CD4-positive, alpha-beta memory T cell (primary cell): Measurements from ENCODE around the gene SLPI. TPM values are rescaled to one million over a fixed set of nuclear protein-coding genes. Genes with fewer than 3 reads are reported as not detected.

Experiments used
- CTCF ChIA-PET: fragments of 350-600 bp; sonication (Branson Sonifier 250); formaldehyde crosslinking; loops from one replicate; lab custom pipeline; 2021; ENCODE audit warnings: inconsistent platforms; ENCODE audit not compliant: partially characterized antibody; lab: Charles Lee
- POLR2A ChIA-PET: fragments of 350-600 bp; sonication (Branson Sonifier 250); formaldehyde crosslinking; loops from one replicate; lab custom pipeline; 2021; ENCODE audit not compliant: partially characterized antibody; lab: Charles Lee
- DNase-seq, 5 donors: peaks; one replicate each; pipeline versions ENCODE4 v3.0.0 to v3.0.0-alpha.2; 2020 to 2022; ENCODE audit warnings: mixed read lengths in 1 of 5
- H3K27ac ChIP-seq: one replicate; pipeline ENCODE4 v1.7.0; 2013; ENCODE audit warnings: low read depth, low read length
- H3K27me3 ChIP-seq: 2 replicates; pipeline ENCODE4 v1.7.0; 2013; ENCODE audit warnings: mild to moderate bottlenecking, low read length, moderate library complexity; ENCODE audit not compliant: insufficient read depth
- H3K36me3 ChIP-seq: 2 replicates; pipeline ENCODE4 v1.7.0; 2013; ENCODE audit warnings: mild to moderate bottlenecking, low read length, moderate library complexity; ENCODE audit not compliant: insufficient read depth
- H3K4me1 ChIP-seq: 2 replicates; pipeline ENCODE4 v1.7.0; 2013; ENCODE audit warnings: mild to moderate bottlenecking, low read length, moderate library complexity; ENCODE audit not compliant: insufficient read depth
- H3K4me3 ChIP-seq, 2 donors: one replicate each; pipeline ENCODE4 v1.7.0; 2013; ENCODE audit warnings: low read length in 2 of 2, mild to moderate bottlenecking in 1 of 2
- H3K9me3 ChIP-seq, 2 donors: one replicate each; pipeline ENCODE4 v1.7.0; 2013; ENCODE audit warnings: low read length in 2 of 2, control low read depth in 1 of 2; ENCODE audit not compliant: control insufficient read depth in 1 of 2
- H3K27ac Mint-ChIP-seq, 7 donors: one replicate each; pipeline ENCODE4 v1.8.0; 2020 to 2021; ENCODE audit warnings: mixed read lengths in 7 of 7, mild to moderate bottlenecking in 6 of 7, inconsistent platforms in 3 of 7, moderate library complexity in 3 of 7
- H3K27me3 Mint-ChIP-seq, 2 donors: one replicate each; pipeline ENCODE4 v1.8.0; 2020 to 2021; ENCODE audit warnings: mixed read lengths in 2 of 2
- H3K36me3 Mint-ChIP-seq, 2 donors: one replicate each; pipeline ENCODE4 v1.8.0; 2020 to 2021; ENCODE audit warnings: mixed read lengths in 2 of 2, inconsistent platforms in 1 of 2, mild to moderate bottlenecking in 1 of 2
- H3K4me1 Mint-ChIP-seq, 4 donors: one replicate each; pipeline ENCODE4 v1.8.0; 2020 to 2021; ENCODE audit warnings: mixed read lengths in 4 of 4, mild to moderate bottlenecking in 1 of 4
- H3K4me3 Mint-ChIP-seq, 8 donors: one replicate each; pipeline ENCODE4 v1.8.0; 2020 to 2021; ENCODE audit warnings: mixed read lengths in 8 of 8, mild to moderate bottlenecking in 7 of 8, moderate library complexity in 6 of 8, inconsistent platforms in 3 of 8
- H3K9me3 Mint-ChIP-seq, 8 donors: one replicate each; pipeline ENCODE4 v1.8.0; 2020 to 2021; ENCODE audit warnings: mixed read lengths in 8 of 8, mild to moderate bottlenecking in 5 of 8, inconsistent platforms in 3 of 8, moderate library complexity in 1 of 8
- intact Hi-C: fragments of 100-400 bp; cut with micrococcal nuclease; formaldehyde crosslinking; loops from one replicate; pipeline ENCODE4 v1.15.1; 2023
- polyA plus RNA-seq, 2 donors: library from polyadenylated mRNA; unstranded; fragments of 300-500 nt; fragmentation: Illumina TruSeq; gene quantifications; one replicate each; pipeline ENCODE4 v1.2.3, GENCODE V29; 2021
- total RNA-seq, 2 experiments: library from RNA; stranded (reverse); gene quantifications; one replicate each; pipeline ENCODE4 v1.2.3, GENCODE V29; 2021

SLPI gene
- total and polyA plus RNA-seq, 4 experiments from 2014 or later: not detected

DNA sequence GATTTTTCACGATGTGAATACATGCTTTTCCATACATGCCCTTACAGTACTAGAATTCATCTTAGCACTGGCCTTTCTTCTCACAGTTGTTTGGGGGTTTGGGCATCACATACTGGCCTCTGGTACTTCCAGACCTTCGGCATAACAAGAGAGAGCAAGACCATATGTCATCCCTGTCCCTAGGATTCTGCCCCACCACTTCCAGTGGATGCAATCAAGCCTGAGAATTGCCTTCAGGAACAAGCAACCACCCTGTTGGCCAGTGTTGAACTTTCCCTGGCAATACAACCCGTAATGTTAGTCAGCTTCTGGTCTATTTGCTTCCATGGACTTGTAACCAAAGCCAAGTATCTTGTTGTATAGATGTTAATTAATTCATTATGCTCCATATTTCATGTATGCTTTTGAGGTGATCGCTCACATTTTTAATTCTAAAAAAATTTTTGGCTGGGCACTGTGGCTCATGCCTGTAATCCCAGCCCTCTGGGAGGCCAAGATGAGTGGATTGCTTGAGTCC lies 15.4 kb upstream of the SLPI start:
- H3K9me3 ChIP-seq: no peaks in the 10 kb centered on the region
- no peaks in the 10 kb centered on the region for H3K36me3 ChIP-seq
- peaks cover 0 to 2% (median 0%) of the 10 kb centered on the region in 8 donors for H3K9me3 Mint-ChIP-seq
- H3K27ac ChIP-seq: no peak overlapping the region
- no peak overlapping the region for H3K27ac Mint-ChIP-seq
- POLR2A ChIA-PET: no interaction called here
- H3K4me1 Mint-ChIP-seq: no peaks in the 10 kb centered on the region
- no peaks in the 10 kb centered on the region for H3K36me3 Mint-ChIP-seq
- no peaks in the 10 kb centered on the region for H3K27me3 ChIP-seq
- no peak overlapping the region for H3K4me3 Mint-ChIP-seq
- H3K27me3 Mint-ChIP-seq: peaks cover 12 to 26% of the 10 kb centered on the region in 2 donors
- intact Hi-C loops: no loop called here
- no peak overlapping the region for H3K4me3 ChIP-seq
- H3K4me1 ChIP-seq: no peaks in the 10 kb centered on the region
- no peak for DNase-seq
- CTCF ChIA-PET: no interaction called here

DNA sequence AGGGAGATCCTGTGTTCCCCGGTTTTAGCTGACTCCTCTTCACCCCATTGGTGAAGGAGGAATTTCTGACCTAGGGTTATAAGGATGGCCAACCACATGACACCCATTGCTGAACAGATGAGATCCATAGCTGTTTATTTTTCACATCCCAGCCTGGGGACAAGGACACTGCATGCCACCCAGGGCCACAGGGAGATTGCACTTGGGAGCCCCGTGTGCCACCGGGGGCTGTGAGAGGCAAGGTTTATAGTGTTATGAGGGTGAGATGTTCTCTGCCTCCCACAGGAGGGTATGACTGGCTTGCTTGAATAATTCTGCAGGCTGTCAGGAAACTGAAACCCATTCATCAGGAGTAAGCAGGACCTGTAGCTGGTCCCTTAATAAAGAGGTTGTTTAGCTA lies 14.7 kb upstream of the SLPI start:
- Mint-ChIP-seq H3K4me1 (no peaks in the 10 kb centered on the region), H3K27ac (no peak overlapping the region), H3K4me3 (no peak overlapping the region), H3K27me3 (peaks cover 12 to 26% of the 10 kb centered on the region in 2 donors), H3K36me3 (no peaks in the 10 kb centered on the region), H3K9me3 (peaks cover 0 to 2% (median 0%) of the 10 kb centered on the region in 8 donors)
- Histone ChIP-seq H3K27ac (no peak overlapping the region), H3K27me3 (no peaks in the 10 kb centered on the region), H3K4me3 (no peak overlapping the region), H3K9me3 (no peaks in the 10 kb centered on the region), H3K36me3 (no peaks in the 10 kb centered on the region), H3K4me1 (no peaks in the 10 kb centered on the region)
- ChIA-PET CTCF (interaction anchor here (0.8 to 0.9 kb wide), 2 partner anchors 22 to 25 kb away, joined by 4 to 5 read pairs; no protein-coding TSS in a partner anchor), POLR2A (no interaction called here)
- DNase-seq: no peak
- intact Hi-C loops: no loop called here

DNA sequence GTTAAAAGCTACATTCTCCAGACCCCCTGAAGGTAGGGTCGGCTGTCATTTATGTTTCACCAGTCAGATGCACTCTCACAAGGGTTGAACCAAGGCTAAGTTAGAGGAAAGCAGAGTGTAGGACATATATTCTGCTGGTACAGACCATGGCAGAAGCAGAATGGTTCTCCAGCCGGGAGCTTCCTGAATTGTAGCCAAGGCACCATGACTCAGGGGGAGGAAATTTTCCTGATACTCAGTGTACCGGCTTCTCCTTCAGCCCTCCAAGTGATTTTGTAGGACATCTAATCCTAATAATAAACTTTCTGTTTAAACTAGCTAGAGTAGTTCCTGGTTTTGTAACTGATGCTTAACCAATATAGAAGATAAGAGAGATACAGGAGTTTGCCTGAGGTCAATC lies 14.2 kb upstream of the SLPI start:
- no peaks in the 10 kb centered on the region for H3K9me3 ChIP-seq
- no peak for DNase-seq
- ChIA-PET POLR2A (no interaction called here), CTCF (interaction anchor here (0.8 to 0.9 kb wide), 2 partner anchors 22 to 25 kb away, joined by 4 to 5 read pairs; no protein-coding TSS in a partner anchor)
- Mint-ChIP-seq H3K27ac (no peak overlapping the region), H3K4me3 (no peak overlapping the region), H3K4me1 (no peaks in the 10 kb centered on the region), H3K9me3 (peaks cover 0 to 2% (median 0%) of the 10 kb centered on the region in 8 donors), H3K36me3 (no peaks in the 10 kb centered on the region), H3K27me3 (peaks cover 11 to 26% of the 10 kb centered on the region in 2 donors)
- no peaks in the 10 kb centered on the region for H3K27me3 ChIP-seq
- intact Hi-C loops: no loop called here
- no peaks in the 10 kb centered on the region for H3K36me3 ChIP-seq
- H3K4me3 ChIP-seq: no peak overlapping the region
- H3K4me1 ChIP-seq: no peaks in the 10 kb centered on the region
- H3K27ac ChIP-seq: no peak overlapping the region

DNA sequence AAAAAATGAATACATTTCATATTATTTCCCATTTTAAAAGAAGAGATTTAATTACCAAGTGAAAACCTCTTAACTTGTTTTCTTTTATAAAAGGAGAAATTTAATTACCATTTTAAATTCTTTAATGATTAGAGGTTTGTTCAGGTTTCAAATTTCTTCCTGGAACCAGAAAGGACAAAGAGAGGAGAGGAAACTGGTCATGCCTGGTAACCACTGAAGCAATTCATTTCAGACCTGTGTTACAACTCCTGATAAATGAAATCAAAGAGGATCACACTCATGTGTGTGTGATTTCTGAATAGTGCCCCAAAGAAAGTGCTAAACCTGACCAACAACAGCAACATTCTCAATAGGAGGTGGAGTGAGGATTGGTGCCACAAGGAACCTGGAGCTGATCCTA lies 12.6 kb upstream of the SLPI start:
- H3K4me3 Mint-ChIP-seq: no peak overlapping the region
- H3K27ac Mint-ChIP-seq: no peak overlapping the region
- Histone ChIP-seq H3K9me3 (no peaks in the 10 kb centered on the region), H3K4me1 (no peaks in the 10 kb centered on the region), H3K27ac (no peak overlapping the region), H3K36me3 (no peaks in the 10 kb centered on the region), H3K27me3 (no peaks in the 10 kb centered on the region), H3K4me3 (no peak overlapping the region)
- peaks cover 10 to 23% of the 10 kb centered on the region in 2 donors for H3K27me3 Mint-ChIP-seq
- H3K36me3 Mint-ChIP-seq: no peaks in the 10 kb centered on the region
- intact Hi-C loops: no loop called here
- ChIA-PET POLR2A (no interaction called here), CTCF (no interaction called here)
- no peaks in the 10 kb centered on the region for H3K4me1 Mint-ChIP-seq
- no peak for DNase-seq
- H3K9me3 Mint-ChIP-seq: peaks cover 0 to 2% (median 0%) of the 10 kb centered on the region in 8 donors

DNA sequence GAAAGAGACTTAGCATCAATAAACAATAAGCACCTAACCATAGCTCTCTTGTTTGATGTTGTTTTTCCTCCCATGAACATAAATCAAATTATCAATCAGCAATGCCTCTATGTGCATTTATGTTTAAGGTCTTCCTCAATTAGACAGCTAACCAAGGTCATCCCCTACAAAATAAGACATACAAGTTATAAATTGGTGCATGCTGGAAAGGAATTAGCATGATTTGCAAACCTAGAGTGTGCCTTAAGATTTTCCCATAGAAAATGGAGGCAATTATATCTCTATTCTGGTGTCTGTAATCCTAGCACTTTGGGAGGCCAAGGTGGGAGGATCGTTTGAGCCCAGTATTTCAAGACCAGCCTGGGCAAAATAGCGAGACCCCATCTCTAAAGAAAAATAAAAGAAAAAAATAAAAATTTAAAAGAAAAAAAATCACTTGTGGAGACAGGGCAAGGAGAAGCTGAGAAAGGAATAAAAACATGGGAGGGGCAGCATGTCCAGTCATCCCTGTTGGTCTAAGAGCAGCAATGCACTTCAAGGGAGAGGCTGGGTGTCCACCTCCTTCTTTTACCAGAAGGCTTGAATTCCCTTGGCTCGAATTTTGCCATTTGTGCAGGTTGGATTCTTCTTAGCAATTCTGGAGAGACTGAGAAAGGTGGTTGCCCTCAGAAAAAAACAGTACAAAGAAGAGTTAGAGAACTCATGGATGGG lies 9.3 kb upstream of the SLPI start:
- CTCF ChIA-PET: interaction anchor here (1.2 kb wide), 1 partner anchor 23 kb away, joined by 3 read pairs; no protein-coding TSS in a partner anchor
- Histone ChIP-seq H3K9me3 (no peaks in the 10 kb centered on the region), H3K4me3 (no peak overlapping the region), H3K4me1 (no peaks in the 10 kb centered on the region), H3K27me3 (no peaks in the 10 kb centered on the region), H3K36me3 (no peaks in the 10 kb centered on the region), H3K27ac (no peak overlapping the region)
- Mint-ChIP-seq H3K9me3 (no peaks in the 10 kb centered on the region), H3K36me3 (no peaks in the 10 kb centered on the region), H3K4me1 (no peaks in the 10 kb centered on the region), H3K4me3 (no peak overlapping the region), H3K27me3 (peaks cover 18% of the 10 kb centered on the region in 2 donors), H3K27ac (no peak overlapping the region)
- DNase-seq: no peak
- intact Hi-C loops: no loop called here
- POLR2A ChIA-PET: no interaction called here

DNA sequence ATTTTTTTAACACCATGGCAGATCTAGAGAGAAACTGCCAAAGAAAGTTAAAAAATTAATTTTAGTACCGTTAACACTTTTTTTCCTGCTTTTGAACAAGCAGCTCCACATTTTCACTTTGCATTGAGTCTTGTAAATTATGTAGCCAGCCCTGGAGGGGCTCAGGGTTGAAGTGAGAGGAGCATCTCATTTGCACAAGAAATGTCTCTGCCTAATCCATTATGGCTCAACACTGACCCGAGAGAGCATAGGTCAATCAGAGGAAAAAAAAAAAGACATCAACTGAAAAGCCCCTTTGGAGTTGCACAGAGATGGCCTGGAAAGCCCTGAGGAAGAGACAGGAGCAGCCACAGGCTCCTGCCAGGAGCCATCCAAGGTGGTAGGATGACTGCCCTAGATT lies 4.3 kb upstream of the SLPI start:
- peaks cover 24 to 25% of the 10 kb centered on the region in 2 donors for H3K27me3 Mint-ChIP-seq
- CTCF ChIA-PET: interaction anchor here (0.7 kb wide), 1 partner anchor 60 kb away, joined by 3 read pairs; no protein-coding TSS in a partner anchor

DNA sequence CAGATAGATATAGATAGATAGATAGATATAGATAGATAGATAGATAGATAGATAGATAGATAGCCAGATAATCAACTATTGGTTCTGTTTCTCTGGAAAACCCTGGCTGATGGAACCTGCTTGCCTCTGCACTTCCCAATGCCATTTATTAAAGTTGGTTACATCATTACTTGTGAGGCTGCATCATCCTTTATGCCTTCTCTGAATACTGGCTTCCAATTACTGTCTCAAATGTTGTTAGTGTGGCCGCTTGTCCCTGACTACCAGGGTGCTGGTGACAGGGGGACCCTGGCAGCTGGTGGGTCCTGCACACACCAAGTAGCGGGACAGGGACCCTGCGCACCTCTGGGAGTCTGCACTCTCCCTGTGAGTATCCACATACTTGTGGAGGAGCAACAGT lies 3.9 kb upstream of the SLPI start:
- ChIA-PET POLR2A (no interaction called here), CTCF (interaction anchor here (0.7 to 1.5 kb wide), 2 partner anchors 34 to 61 kb away, joined by 3 read pairs; no protein-coding TSS in a partner anchor)
- no peaks in the 10 kb centered on the region for H3K36me3 ChIP-seq
- no peak overlapping the region for H3K4me3 ChIP-seq
- Mint-ChIP-seq H3K9me3 (no peaks in the 10 kb centered on the region), H3K36me3 (no peaks in the 10 kb centered on the region), H3K27ac (no peak overlapping the region), H3K27me3 (peaks cover 28% of the 10 kb centered on the region in 2 donors), H3K4me1 (peaks cover 0 to 2% (median 0%) of the 10 kb centered on the region in 4 donors), H3K4me3 (no peak overlapping the region)
- H3K27ac ChIP-seq: no peak overlapping the region
- H3K9me3 ChIP-seq: no peaks in the 10 kb centered on the region
- intact Hi-C loops: no loop called here
- no peaks in the 10 kb centered on the region for H3K4me1 ChIP-seq
- DNase-seq: no peak
- peaks cover 7% of the 10 kb centered on the region for H3K27me3 ChIP-seq

More for the DNA sequence above, 4.3 kb upstream of the SLPI start:
- Histone ChIP-seq H3K4me3 (no peak overlapping the region), H3K9me3 (no peaks in the 10 kb centered on the region), H3K27me3 (peaks cover 7% of the 10 kb centered on the region), H3K36me3 (no peaks in the 10 kb centered on the region), H3K4me1 (no peaks in the 10 kb centered on the region), H3K27ac (no peak overlapping the region)
- Mint-ChIP-seq H3K9me3 (no peaks in the 10 kb centered on the region), H3K4me1 (peaks cover 0 to 2% (median 0%) of the 10 kb centered on the region in 4 donors), H3K36me3 (no peaks in the 10 kb centered on the region), H3K4me3 (no peak overlapping the region), H3K27ac (no peak overlapping the region)
- DNase-seq: no peak
- POLR2A ChIA-PET: no interaction called here
- intact Hi-C loops: no loop called here
